GM18507 (cell line): ENCODE measurements around the gene RPTOR.
A peak's percentile ranks its signal among the peaks of the same experiment; 100 is the strongest.

Experiments used
- DNase-seq: peaks from one replicate; pipeline ENCODE4 v3.0.0; 2011; ENCODE audit warnings: low read depth; ENCODE audit not compliant: insufficient read length; ENCODE audit errors: extremely low spot score
- FAIRE-seq: peaks from 2 replicates; lab custom pipeline; 2011; peaks lifted over from hg19 to GRCh38; lab: Jason Lieb, UNC

RPTOR gene

DNA sequence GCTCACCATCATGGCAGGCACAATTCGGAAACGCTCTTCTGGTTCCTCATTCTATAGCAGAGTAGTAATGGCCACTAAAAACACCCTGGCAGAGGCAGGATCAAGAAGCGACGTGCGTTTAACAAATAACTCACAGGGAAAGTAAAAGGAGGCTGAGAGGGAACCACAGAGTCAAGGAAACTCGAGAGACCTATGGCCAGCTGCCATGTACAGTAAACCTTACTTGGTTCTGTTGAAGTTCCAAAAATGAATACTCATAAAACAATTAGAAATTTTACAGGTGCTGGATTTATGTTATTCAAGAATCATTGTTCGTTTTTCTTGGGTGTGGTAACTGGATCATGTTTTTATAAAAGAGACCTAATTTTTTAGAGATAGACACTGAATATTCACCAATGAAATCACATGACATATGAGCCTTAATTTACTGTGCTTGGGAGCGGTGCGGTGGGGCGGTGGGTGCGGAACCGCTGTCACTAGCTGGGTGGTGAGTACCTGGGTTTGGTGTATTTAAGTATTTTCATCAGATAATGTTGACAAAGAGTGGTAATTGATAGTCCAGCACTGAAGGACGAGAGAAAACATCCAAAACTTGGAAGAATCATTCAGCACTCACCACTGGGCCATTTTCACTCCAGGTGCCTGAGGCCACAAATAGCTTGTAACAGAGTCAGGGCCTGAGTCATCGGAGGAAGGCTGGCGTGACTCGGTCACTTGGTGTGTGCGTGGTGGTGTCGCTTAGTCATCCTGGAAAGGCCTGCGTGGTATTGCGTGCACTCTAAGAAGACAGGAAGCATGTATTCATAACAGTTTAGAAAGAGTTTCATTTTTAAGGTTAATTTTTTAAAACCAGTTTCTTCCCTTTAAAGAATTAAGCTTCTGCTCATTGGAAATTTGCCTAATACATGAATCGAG, 311.6 kb downstream of the RPTOR start:
- FAIRE-seq: peak; percentile 94
- DNase-seq: peak; percentile 73

DNA sequence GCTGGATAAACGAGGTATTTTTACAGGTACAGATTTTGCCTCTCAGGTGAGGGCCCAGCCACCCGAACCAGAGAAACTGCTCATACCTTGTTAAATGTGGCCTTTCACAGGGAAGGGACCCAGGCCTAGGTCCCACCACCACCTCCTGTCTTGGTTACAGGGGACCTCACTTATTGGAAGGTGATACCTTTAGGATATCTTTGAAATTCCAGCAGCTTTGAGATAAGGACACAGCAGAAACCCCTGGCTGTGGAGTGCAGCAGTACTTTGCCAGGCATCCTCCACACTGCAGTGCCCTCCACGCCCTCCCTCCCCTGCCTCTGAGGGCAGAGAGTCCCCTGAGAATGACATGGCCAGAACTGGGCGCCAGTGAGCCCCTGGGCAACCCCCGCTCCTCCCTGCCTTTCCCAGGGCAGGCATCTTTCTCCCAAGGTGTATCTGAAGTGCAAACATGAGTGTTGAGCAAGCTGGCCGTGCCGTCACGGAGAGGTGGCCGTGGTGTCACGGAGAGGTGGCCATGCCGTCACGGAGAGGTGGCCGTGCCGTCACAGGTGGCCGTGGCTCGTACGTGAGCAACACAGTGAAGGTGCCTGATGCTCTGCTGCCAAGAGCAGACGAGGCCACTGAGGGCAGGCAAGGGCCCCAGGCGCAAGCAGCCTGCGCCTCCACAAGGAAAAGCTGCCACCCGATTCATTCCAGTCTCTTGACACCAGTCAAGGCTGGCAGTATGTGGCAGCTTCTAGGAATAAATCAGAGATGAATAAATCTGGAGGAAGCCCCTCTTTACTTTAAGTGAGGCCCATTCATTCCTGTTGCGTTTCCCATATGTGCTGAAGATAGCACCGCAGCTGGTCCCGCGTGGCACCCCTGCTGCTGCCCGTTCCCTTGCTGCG, 312.5 kb downstream of the RPTOR start:
- DNase-seq (no peak), FAIRE-seq (no peak)

DNA sequence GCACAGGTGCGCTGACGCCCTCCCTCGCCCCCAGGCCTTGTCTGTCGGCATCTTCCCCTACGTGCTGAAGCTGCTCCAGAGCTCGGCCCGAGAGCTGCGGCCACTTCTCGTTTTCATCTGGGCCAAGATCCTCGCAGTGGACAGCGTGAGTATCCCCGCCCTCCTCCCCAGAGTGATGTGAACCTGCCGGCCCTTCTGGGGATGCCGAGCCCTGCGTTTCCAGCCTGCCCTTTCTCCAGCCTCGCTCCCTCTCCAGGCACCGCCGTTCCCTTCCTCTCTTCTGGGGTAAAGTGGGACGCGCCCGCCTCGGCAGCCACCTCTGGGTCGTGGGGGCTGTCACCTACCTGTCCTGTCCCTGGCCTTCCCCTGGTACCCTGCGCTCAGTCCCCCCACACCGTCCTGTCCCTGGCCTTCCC, 313.1 kb downstream of the RPTOR start:
- FAIRE-seq: no peak
- no peak for DNase-seq

DNA sequence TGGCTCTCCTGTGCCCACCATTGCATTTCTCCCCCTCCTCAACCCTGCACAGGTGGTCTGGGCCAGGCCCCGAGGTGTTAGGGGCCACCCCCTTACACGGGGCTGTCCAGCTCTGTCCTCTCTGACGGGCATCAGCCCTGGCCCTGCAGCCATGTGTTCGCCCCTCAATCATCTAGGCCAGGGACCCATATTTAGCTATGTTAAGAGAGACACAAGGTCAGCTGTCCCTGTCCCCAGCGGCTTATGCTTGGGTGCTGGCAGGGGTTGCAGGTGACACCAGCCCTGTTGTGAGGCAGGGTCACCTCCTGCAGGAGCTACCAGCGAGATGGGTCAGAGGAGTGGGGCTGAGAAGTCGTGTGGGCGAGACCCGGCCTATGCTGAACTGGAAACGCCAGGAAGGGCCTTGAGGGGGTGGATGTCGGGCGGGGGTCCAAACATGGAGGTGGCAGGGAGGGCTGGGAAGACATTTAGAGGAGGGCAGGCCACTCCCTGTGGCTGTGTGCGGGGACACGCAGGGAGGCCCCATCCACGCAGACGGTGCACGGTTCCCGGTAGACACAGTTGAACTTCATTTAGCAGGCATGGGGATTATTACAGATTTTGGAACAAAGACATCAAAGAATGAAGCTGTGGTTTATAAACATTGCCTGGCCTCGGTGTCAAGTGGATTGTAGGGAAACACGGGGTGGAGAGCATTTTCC, 313.8 kb downstream of the RPTOR start:
- FAIRE-seq: no peak
- no peak for DNase-seq

DNA sequence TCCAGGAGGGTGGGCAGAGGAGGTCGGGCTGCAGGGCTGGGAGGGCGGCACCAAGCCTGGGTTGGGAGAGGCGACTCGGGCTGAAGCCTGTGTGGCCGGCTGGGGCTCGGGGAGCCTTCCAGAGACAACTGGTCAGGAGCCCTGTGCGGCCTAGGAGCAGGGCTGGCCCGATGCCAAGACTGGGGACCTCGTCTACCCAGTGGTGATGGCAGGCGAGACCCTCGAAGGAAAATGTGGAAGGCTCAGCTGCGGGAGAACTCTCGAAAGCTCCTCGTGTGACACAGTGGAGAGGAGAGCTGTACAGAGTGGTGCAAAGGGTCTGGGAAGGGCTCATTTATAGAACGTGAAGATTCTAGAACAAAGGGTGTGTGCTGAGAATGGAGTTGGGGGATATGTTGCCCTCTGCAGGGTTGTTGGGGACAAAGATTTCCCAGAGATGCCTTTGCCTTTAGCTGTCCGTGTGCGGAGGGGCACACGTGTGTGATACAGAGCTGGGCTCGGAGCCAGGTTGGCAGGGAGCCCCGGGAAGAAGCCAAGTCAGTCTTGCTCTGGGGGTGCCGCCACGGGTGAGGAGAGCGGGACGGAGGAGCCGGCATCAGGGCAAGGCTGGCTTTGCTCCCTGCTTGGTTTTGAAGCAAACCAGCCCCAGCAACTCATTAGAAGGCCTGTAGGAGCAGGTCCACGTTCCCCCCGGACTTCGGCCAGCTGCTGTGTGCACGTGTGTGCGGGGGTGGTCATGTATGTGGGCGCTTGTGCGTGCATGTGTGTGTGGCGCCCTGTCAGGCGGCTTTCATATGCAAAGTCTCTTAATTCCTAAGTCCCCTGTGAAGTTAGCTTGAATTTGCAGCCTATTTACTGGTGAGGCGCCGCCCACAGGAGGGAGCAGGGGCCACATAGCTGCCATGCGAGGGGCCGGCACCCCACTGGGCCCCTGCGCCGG, 314.6 kb downstream of the RPTOR start:
- FAIRE-seq (no peak), DNase-seq (no peak)

DNA sequence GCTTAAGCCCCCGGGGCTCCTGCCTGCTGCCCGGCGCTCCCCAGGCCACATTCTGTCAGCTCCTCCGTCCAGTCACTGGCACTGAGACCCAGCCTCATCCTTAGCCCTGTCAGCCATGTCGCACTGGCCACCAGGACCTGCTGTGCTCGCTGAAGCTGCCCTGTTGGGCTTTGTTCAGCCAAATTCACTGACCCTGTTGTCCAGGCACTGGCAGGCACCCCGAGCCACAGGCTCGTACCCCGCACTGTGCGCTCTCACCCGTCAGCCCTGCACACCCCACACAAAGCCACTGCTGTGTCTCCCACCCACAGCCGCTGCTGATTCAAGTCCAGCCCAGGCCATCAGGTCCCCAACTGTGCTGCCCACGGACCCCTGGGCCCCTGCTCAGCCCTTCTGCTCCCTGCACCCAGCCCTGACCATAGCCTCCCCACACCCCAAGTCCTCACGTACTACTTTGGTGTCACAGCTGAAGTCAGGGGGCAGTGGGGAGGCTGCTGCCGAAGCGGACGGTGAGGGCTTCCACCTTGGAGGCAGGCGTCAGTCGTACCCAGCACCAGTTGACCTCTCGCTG, 315.5 kb downstream of the RPTOR start:
- FAIRE-seq (no peak), DNase-seq (no peak)

DNA sequence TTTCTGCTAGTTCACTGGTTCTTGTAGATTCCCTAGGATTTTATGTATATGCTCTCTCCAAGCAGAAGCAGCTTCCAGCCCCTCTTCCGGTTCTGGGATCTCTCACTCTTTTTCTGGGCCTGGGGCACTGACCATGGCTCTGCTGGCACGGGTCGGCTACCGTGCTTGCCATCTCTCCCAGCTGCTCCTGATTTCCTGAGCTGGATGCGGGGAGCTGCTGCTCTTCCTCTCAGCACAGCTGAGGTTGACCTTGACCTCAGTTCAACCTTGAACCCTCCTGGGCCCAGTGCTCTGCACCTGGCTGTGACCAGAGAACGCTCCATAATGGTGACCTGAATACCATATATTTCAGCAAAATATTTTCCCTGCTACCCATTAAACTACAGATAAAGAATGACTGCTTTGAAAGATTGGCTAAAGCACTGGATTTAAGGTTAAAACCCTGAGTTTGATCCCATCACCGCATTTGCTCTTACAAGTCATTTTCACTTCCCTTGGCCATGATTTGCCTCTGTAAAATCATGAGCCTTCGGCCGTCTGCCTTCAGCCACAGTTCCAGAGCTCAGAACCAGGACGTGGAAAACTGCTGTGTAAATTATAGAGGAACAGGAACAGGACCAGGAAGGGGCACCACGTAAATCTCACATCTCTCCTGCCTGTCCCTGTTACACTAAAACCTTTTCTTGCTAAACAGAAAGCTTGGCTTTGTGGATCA, 316.2 kb downstream of the RPTOR start:
- no peak for FAIRE-seq
- no peak for DNase-seq

DNA sequence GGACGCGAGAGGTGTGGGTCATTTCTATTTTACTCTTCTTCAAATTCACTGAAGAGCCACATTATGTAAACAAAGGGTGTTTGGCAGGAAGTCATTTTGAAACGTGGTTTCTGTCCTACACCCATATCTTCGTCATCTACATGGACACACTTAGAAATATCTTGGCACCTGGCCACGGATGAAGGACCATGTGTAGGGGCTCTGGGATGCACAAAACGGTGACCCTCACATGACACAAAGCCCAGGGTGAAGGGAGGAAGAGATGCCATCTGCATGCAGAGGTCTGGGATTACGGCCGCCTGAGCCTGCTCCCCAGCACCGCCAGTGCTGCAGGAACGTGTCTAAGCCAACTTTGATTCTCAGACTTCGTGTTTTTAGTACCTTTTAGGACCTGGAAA, 316.8 kb downstream of the RPTOR start:
- no peak for FAIRE-seq

DNA sequence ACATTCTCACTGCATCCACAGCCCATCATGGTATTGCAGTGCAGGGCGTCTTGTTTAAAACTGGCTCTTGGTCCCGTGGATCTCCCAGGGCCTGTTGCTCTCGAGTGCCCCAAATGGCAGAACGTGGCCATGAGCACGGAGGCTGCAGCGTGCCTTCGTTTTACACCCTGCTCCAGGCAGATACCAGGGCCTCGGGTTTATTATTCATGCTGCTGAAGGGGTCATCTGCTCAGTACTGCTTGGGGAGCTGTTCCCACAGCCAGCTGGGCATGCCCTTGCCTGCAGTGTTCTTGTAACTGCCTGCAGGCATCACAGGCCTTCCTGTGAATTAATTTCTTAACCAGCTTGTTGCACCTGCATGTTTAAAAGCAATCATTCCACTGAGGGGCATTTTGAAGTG, 317.3 kb downstream of the RPTOR start:
- no peak for DNase-seq
- FAIRE-seq: no peak

More for the DNA sequence above, 316.8 kb downstream of the RPTOR start:
- no peak for DNase-seq

DNA sequence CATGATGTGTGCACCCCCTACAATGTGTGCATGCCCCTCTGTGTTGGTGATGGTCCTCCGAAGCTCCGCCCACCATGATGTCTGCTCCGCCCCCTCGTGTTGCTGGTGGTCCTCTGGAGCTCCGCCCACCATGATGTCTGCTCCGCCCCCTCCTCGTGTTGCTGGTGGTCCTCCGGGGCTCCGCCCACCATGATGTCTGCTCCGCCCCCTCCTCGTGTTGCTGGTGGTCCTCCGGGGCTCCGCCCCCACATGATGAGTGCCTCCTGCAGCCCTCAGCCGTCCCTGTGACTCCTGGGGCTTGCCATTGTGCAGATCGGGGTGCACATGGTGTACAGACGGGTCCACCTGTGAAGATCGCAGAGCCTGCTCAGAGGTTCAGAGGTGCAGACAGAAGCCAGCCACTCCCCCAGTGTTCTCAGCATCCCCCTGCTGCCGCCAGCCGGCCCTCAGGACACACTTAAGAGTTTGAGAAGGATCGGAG, 317.9 kb downstream of the RPTOR start:
- no peak for DNase-seq
- FAIRE-seq: no peak

DNA sequence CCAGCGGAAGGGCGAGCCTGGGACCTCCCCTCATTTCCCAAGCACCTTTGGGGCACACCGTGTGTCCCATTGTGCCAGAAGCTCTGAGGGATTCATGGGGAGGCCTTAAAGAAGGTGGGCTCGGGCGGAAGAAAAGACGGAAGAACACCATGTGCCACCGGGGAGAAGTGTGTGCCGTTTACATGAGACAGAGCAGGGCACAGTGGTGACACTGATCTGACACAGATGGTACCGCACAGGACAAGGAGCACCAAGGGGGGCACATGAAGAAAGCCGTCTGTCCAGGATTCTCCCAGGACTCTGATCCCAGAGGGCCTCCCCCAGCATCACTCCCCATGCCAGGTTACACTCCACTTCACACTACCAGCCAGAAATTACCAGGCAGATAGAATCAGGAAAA, 318.3 kb downstream of the RPTOR start:
- FAIRE-seq (no peak), DNase-seq (no peak)

DNA sequence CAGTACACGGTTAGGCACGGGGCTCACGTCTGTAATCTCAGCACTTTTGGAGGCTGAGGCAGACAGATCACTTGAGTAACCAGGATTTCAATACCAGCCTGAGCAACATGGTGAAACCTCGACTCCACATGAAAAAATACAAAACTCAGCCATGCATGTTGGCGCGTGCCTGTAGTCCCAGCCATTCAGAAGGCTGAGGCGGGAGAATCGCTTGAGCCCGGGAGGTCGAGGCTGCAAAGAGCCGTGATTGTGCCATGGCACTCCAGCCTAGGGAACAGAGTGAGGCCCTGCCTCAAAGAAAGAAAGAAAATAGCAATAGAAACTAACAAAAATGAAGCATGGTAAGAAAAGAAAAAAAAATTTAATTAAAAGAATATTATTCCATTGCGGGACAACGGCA, 319.0 kb downstream of the RPTOR start:
- FAIRE-seq (no peak), DNase-seq (no peak)

DNA sequence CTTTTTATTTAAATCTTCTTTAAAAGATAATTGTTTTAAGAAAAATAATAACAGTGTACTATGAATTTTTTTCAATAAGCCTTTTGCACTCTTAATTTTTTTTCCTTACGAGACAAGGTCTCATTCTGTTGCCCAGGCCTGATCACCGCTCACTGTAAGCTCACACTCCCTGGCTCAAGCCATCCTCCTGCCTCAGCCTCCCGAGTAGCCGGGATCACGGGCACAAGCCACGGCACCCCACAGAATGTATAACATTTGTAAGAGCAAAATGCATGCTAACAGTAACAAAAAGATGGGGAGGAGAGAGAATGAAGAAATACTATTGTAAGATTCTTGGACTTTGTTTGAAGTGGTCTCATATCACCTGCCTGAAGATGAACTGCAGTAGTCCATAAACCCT, 320.1 kb downstream of the RPTOR start:
- FAIRE-seq (no peak), DNase-seq (no peak)

DNA sequence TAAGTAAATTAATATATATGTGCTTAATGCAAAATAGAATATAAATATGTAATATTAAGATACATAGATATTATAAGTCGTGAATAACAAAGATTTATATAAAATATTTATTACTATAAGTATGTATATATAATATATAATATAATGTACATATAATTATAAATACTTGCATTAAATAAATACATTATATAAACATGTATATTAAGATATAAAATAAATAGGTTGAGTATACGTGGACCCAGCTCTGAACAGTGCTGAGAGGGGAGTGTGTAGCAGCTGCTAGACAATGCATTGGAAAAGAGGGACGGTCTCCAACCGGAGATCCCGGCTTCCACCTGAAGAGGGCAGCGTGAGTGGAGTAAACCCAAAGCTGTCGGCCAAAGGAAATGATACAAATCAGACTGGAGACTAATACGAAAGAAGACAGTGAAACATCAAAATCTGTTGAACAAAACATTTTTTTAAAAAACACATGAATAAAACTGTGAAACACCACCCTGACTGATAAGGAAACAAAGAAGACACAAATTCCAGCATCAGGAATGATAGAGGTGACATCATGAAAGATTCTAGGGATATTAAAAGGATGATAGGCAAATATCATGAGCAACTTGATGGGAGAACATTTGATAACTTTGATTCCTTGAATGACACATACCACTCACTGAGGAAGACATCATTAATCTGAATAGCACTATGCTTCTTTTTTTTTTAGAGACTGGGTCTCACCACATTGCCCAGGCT, 321.6 kb downstream of the RPTOR start:
- DNase-seq (peak; percentile 32), FAIRE-seq (peak; percentile 70)

DNA sequence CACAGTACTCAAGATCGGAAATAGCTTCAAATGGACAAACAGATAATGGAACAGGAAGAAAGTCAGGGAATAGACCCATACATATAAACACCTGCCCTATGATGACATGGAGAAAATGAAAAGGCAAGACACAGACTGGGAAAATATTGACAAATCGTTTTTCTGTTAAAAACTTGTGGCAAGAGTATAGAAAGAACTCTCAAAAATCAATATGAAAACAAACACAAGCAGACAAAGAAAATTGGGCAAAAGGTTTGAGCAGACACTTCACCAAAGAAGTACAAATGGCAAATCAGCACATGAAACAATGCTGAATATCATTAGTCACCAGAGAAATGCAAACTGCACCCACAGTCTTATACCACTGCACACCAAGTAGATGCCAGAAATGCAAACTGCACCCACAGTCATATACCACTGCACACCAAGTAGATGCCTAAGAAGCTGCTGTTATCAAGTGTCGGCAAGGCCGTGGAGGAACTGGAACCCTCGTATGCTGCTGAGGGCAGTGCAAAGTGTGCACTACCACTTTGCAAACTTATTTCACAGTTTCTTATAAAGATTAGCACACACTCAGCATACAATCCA, 323.5 kb downstream of the RPTOR start:
- DNase-seq: no peak
- no peak for FAIRE-seq

DNA sequence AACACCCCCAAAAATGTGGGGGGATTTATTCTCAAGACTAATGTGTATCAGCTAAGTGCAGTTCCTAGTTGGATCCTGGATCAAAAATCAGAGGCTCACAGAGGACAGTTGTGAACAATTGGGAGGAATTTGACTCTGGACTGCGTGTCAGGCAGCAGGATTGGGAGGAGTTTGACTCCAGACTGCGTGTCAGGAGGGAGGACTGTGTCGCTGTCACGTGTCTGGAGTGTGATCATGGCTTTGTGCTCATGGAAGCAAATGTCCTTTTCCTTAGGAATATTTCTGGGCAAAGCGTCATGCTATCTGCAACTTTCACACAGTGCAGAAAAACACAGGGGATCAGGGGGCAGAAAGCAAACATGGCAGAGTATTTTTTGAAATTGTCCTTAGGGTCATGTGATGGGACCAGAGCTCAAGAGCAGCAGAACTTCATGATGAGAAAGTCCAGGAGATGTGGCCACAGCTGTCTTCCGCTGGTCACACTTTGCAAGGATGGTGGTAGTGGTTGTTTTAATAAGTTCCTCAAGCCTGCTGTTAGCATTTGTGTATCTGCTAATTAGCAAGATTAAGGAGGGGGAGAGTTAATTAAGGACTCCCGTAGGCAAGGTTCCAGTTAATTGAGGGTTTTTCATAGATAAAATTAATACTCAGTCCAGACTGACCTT, 325.0 kb downstream of the RPTOR start:
- DNase-seq (no peak), FAIRE-seq (no peak)
